GM13977 (cell line): ENCODE results near the gene SLC16A8.
"Not testable (repeated sequence)": the region's sequence is repeated elsewhere in the genome, so short reads cannot be mapped to it uniquely, and the experiment has no call there.

Experiments
- DNase-seq: peaks from one replicate; pipeline ENCODE4 v3.0.0; 2012; ENCODE audit warnings: low spot score
- CTCF ChIP-seq: IDR thresholded peaks from 2 replicates; pipeline ENCODE4 v1.5.1; 2012; ENCODE audit warnings: mild to moderate bottlenecking, control low read depth; ENCODE audit not compliant: insufficient read depth; ENCODE audit errors: extremely low read depth, missing control alignments
- in situ Hi-C: fragments of 300-500 bp; cut with MboI; formaldehyde crosslinking; loops from one replicate; pipeline ENCODE4 v1.12.0; 2022; ENCODE audit warnings: low sequenced_read_pairs, low pct_unique_long_range_greater_than_20kb, mixed read lengths, inconsistent platforms; ENCODE audit not compliant: unreplicated experiment

SLC16A8 gene

GRCh38 chr22:38122616-38123015, 38.6 kb upstream of the SLC16A8 start:
- in situ Hi-C loops: no loop called here
- DNase-seq: no peak
- TF ChIP-seq CTCF: no peak

- in situ Hi-C loops: no loop called here
- no peak for DNase-seq
- TF ChIP-seq CTCF: no peak
These were observed 36.6 kb upstream of the SLC16A8 start for GRCh38 chr22:38120359-38121110.

- DNase-seq, in situ Hi-C loops: not testable (repeated sequence)
These were observed 34.8 kb upstream of the SLC16A8 start for GRCh38 chr22:38118747-38119146.

- DNase-seq: no peak
- in situ Hi-C loops: no loop called here
- no peak for TF ChIP-seq CTCF
These were observed 34.2 kb upstream of the SLC16A8 start for GRCh38 chr22:38118182-38118581.

- DNase-seq, in situ Hi-C loops: not testable (repeated sequence)
These were observed 33.6 kb upstream of the SLC16A8 start for GRCh38 chr22:38117556-38117955.

GRCh38 chr22:38115423-38116205, 31.6 kb upstream of the SLC16A8 start:
- TF ChIP-seq CTCF: no peak
- no peak for DNase-seq
- in situ Hi-C loops: no loop called here

- peak; percentile 95 for DNase-seq
- TF ChIP-seq CTCF: peak; percentile 91
- in situ Hi-C loops: no loop called here
These were observed 30.8 kb upstream of the SLC16A8 start for GRCh38 chr22:38114484-38115398.
